HEK293T (cell line): Measurements from ENCODE around the gene GNLY.

Experiments used
- CTCF ChIA-PET: fragments of 350-600 bp; formaldehyde crosslinking; extraction: SDS; loops from one replicate; lab custom pipeline; 2021; ENCODE audit warnings: antibody characterized with exemption, inconsistent platforms; lab: Yijun Ruan, JAX
- POLR2A ChIA-PET: fragments of 350-600 bp; formaldehyde crosslinking; extraction: SDS; loops from one replicate; lab custom pipeline; 2020; ENCODE audit warnings: antibody characterized with exemption, inconsistent platforms; lab: Yijun Ruan, JAX
- DNase-seq: peaks from one replicate; pipeline ENCODE4 v3.0.0; 2012; ENCODE audit warnings: mixed read lengths; ENCODE audit errors: extremely low spot score
- ARNT ChIP-seq: fragments of 450-650 bp; IDR thresholded peaks from 2 replicates; pipeline ENCODE4 v1.6.1; 2017; ENCODE audit warnings: mild to moderate bottlenecking
- BHLHE40 ChIP-seq: fragments of 450-650 bp; IDR thresholded peaks from 2 replicates; pipeline ENCODE4 v1.6.1; 2016; ENCODE audit warnings: mild to moderate bottlenecking, moderate library complexity, borderline replicate concordance
- CTBP1 ChIP-seq: fragments of 450-650 bp; IDR thresholded peaks from 2 replicates; pipeline ENCODE4 v1.6.1; 2016; ENCODE audit warnings: borderline replicate concordance
- ELF4 ChIP-seq: fragments of 450-650 bp; IDR thresholded peaks from 2 replicates; pipeline ENCODE4 v1.6.1; 2017; ENCODE audit warnings: antibody characterized with exemption
- FOXA1 ChIP-seq: fragments of 450-650 bp; IDR thresholded peaks from 2 replicates; pipeline ENCODE4 v1.6.1; 2016; ENCODE audit warnings: mild to moderate bottlenecking
- FOXK2 ChIP-seq: fragments of 450-650 bp; IDR thresholded peaks from 2 replicates; pipeline ENCODE4 v1.6.1; 2016; ENCODE audit warnings: mild to moderate bottlenecking
- FOXM1 ChIP-seq: fragments of 450-650 bp; IDR thresholded peaks from 2 replicates; pipeline ENCODE4 v1.6.1; 2017; ENCODE audit warnings: mild to moderate bottlenecking, borderline replicate concordance
- HDGF ChIP-seq: fragments of 450-650 bp; IDR thresholded peaks from 2 replicates; pipeline ENCODE4 v1.6.1; 2017; ENCODE audit warnings: antibody characterized with exemption, borderline replicate concordance
- L3MBTL2 ChIP-seq: fragments of 450-650 bp; conservative IDR thresholded peaks from 2 replicates; pipeline ENCODE4 v1.6.1; 2016; ENCODE audit warnings: mild to moderate bottlenecking
- LEF1 ChIP-seq: fragments of 450-650 bp; IDR thresholded peaks from 2 replicates; pipeline ENCODE4 v1.6.1; 2017; ENCODE audit warnings: mild to moderate bottlenecking, borderline replicate concordance
- NFRKB ChIP-seq: fragments of 450-650 bp; IDR thresholded peaks from 2 replicates; pipeline ENCODE4 v1.6.1; 2016; ENCODE audit warnings: mild to moderate bottlenecking, moderate library complexity
- PKNOX1 ChIP-seq: fragments of 450-650 bp; IDR thresholded peaks from 2 replicates; pipeline ENCODE4 v1.6.1; 2016
- SP1 ChIP-seq: fragments of 450-650 bp; IDR thresholded peaks from 2 replicates; pipeline ENCODE4 v1.6.1; 2017
- SUZ12 ChIP-seq: fragments of 450-650 bp; IDR thresholded peaks from 2 replicates; pipeline ENCODE4 v1.6.1; 2016; ENCODE audit warnings: mild to moderate bottlenecking
- TARDBP ChIP-seq: fragments of 450-650 bp; IDR thresholded peaks from 2 replicates; pipeline ENCODE4 v1.6.1; 2016
- ZNF384 ChIP-seq: fragments of 450-650 bp; IDR thresholded peaks from 2 replicates; pipeline ENCODE4 v1.6.1; 2016

The GNLY gene

GRCh38 chr2:85702800-85703199 is 8.6 kb downstream of the GNLY start:
- ChIA-PET POLR2A (no interaction called here), CTCF (interaction anchor here (0.6 kb wide), 1 partner anchor 23 kb away, joined by 3 read pairs; no protein-coding TSS in a partner anchor)
- DNase-seq, result no peak
- TF ChIP-seq BHLHE40 (no peak), TARDBP (no peak), LEF1 (no peak), FOXK2 (no peak), HDGF (no peak), NFRKB (no peak), ZNF384 (no peak), FOXA1 (no peak), ELF4 (no peak), SUZ12 (no peak), ARNT (no peak), SP1 (no peak), PKNOX1 (no peak), L3MBTL2 (no peak)

- TF ChIP-seq HDGF (no peak), TARDBP (no peak), NFRKB (no peak), L3MBTL2 (no peak), FOXM1 (no peak), ARNT (no peak), FOXK2 (no peak), BHLHE40 (no peak), FOXA1 (no peak), ZNF384 (no peak)
- DNase-seq, result no peak
- ChIA-PET POLR2A (no interaction called here), CTCF (no interaction called here)
Observed at GRCh38 chr2:85703329-85703728, 9.2 kb downstream of the GNLY start.

- TF ChIP-seq TARDBP (no peak), LEF1 (no peak), BHLHE40 (no peak)
- ChIA-PET CTCF (no interaction called here), POLR2A (no interaction called here)
- no peak for DNase-seq
Observed at GRCh38 chr2:85704038-85704437, 9.9 kb downstream of the GNLY start.

- ChIA-PET POLR2A (no interaction called here), CTCF (interaction anchor here (1.0 to 3.5 kb wide), 2 partner anchors 15 to 68 kb away, joined by 3 to 17 read pairs; no protein-coding TSS in a partner anchor)
- TF ChIP-seq FOXK2 (no peak), PKNOX1 (no peak), SUZ12 (no peak), ELF4 (no peak), FOXM1 (no peak), NFRKB (no peak), ZNF384 (no peak), SP1 (no peak), HDGF (no peak), LEF1 (no peak)
- no peak for DNase-seq
Observed at GRCh38 chr2:85704800-85705679, 10.9 kb downstream of the GNLY start.

- ChIA-PET POLR2A (no interaction called here), CTCF (interaction anchor here (1.0 to 3.5 kb wide), 3 partner anchors 14 to 106 kb away, joined by 3 to 17 read pairs (median 9); no protein-coding TSS in a partner anchor)
- TF ChIP-seq FOXA1, result no peak
- TF ChIP-seq LEF1, result no peak
- TF ChIP-seq FOXK2, result no peak
- no peak for TF ChIP-seq SUZ12
- TF ChIP-seq HDGF, result no peak
- no peak for TF ChIP-seq ELF4
- no peak for TF ChIP-seq TARDBP
- TF ChIP-seq CTBP1, result no peak
- no peak for TF ChIP-seq ARNT
- no peak for TF ChIP-seq FOXM1
- no peak for TF ChIP-seq BHLHE40
- no peak for TF ChIP-seq L3MBTL2
- no peak for TF ChIP-seq NFRKB
- no peak for TF ChIP-seq ZNF384
- TF ChIP-seq SP1, result no peak
- TF ChIP-seq PKNOX1, result no peak
- DNase-seq, result no peak
Observed at GRCh38 chr2:85705680-85706039, 11.5 kb downstream of the GNLY start.

GRCh38 chr2:85706063-85706462 is 11.9 kb downstream of the GNLY start:
- CTCF ChIA-PET, result interaction anchor here (1.0 to 3.5 kb wide), 3 partner anchors 14 to 106 kb away, joined by 3 to 17 read pairs (median 9); no protein-coding TSS in a partner anchor
- TF ChIP-seq SP1 (no peak), CTBP1 (no peak), NFRKB (no peak), FOXM1 (no peak), ELF4 (no peak), FOXK2 (no peak), FOXA1 (no peak), LEF1 (no peak), HDGF (no peak), SUZ12 (no peak), PKNOX1 (no peak), L3MBTL2 (no peak), ARNT (no peak), ZNF384 (no peak), BHLHE40 (no peak), TARDBP (no peak)
- no peak for DNase-seq
- POLR2A ChIA-PET, result interaction anchor here (0.7 kb wide), 1 partner anchor 94 kb away, joined by 3 read pairs; the partner anchor contains the start of gene C2orf68
